Stimulated activated CD8-positive, alpha-beta memory T cell treated with anti-CD3 and anti-CD28 coated beads, Interleukin-12 subunit alpha, Interleukin-12 subunit beta, amount 100 ng/mL, for 24 hours (primary cell): ENCODE data around the gene C21orf58.
"Not testable (repeated sequence)": the region's sequence is repeated elsewhere in the genome, so short reads cannot be mapped to it uniquely, and the experiment has no call there.

ENCODE experiments used
- DNase-seq: peaks from one replicate; pipeline ENCODE4 v3.0.0-alpha.2; 2020; ENCODE audit errors: extremely low read depth

C21orf58 gene

GRCh38 chr21:46323710-46324389, at the start of gene C21orf58, which contains the start of gene PCNT:
TSS of gene C21orf58 (minus strand) at chr21:46323870. CDS start at chr21:46322738, 1,132 bp downstream.
TSS of gene PCNT (plus strand) at chr21:46324156. CDS start at chr21:46324229, 73 bp downstream.
- DNase-seq = peak; percentile 90

- not testable (repeated sequence) for DNase-seq
These were observed 49.3 kb upstream of the C21orf58 start for GRCh38 chr21:46372947-46373346.

GRCh38 chr21:46372014-46372485, 48.4 kb upstream of the C21orf58 start:
- DNase-seq = no peak

- no peak for DNase-seq
These were observed 47.7 kb upstream of the C21orf58 start for GRCh38 chr21:46371204-46372013.

GRCh38 chr21:46369520-46370235, 46.0 kb upstream of the C21orf58 start:
- DNase-seq = no peak

- peak; percentile 14 for DNase-seq
These were observed 45.0 kb upstream of the C21orf58 start for GRCh38 chr21:46368533-46369285.

GRCh38 chr21:46366966-46367365, 43.3 kb upstream of the C21orf58 start:
- DNase-seq = no peak

GRCh38 chr21:46366561-46366960, 42.9 kb upstream of the C21orf58 start:
- no peak for DNase-seq

- DNase-seq = no peak
These were observed 42.4 kb upstream of the C21orf58 start for GRCh38 chr21:46366091-46366490.

- DNase-seq = no peak
These were observed 40.0 kb upstream of the C21orf58 start for GRCh38 chr21:46363698-46364097.

- DNase-seq = no peak
These were observed 39.3 kb upstream of the C21orf58 start for GRCh38 chr21:46362946-46363345.

GRCh38 chr21:46361935-46362334, 38.3 kb upstream of the C21orf58 start:
- DNase-seq = no peak

- DNase-seq = no peak
These were observed 37.5 kb upstream of the C21orf58 start for GRCh38 chr21:46361176-46361575.

- DNase-seq = no peak
These were observed 34.2 kb upstream of the C21orf58 start for GRCh38 chr21:46357684-46358425.

GRCh38 chr21:46357335-46357604, 33.6 kb upstream of the C21orf58 start:
- no peak for DNase-seq

GRCh38 chr21:46356494-46357334, 33.0 kb upstream of the C21orf58 start:
- DNase-seq = no peak

GRCh38 chr21:46356005-46356338, 32.3 kb upstream of the C21orf58 start:
- no peak for DNase-seq

- DNase-seq = no peak
These were observed 31.7 kb upstream of the C21orf58 start for GRCh38 chr21:46355161-46356004.

- DNase-seq = no peak
These were observed 30.8 kb upstream of the C21orf58 start for GRCh38 chr21:46354518-46354917.
